Panc1 (cell line): ENCODE results near the gene KRT4. TPM values are rescaled to one million over a fixed set of nuclear protein-coding genes. Genes with fewer than 3 reads are reported as not detected.

ENCODE experiments used
- ATAC-seq: fragments of 200-7000 bp; cut with Tn5 transposase; 2 replicates; pipeline ENCODE4 v1.9.1; 2020; ENCODE audit warnings: mild to moderate bottlenecking, moderate library complexity
- BruUV-seq: library from RNA; stranded (reverse); fragments of 400-500 nt; replicated peaks from 2 replicates; lab custom pipeline; 2021; lab: Mats Ljungman, UMichigan
- CTCF ChIA-PET: fragments of 300-600 bp; sonication (Branson Sonifier 250); formaldehyde crosslinking; loops from one replicate; lab custom pipeline; 2022; ENCODE audit warnings: antibody characterized with exemption; lab: Charles Lee
- POLR2A ChIA-PET: fragments of 300-600 bp; sonication (Branson Sonifier 250); formaldehyde crosslinking; loops from one replicate; lab custom pipeline; 2022; ENCODE audit warnings: antibody characterized with exemption; lab: Charles Lee
- DNase-seq: peaks from one replicate; pipeline ENCODE4 v3.0.0-alpha.2; 2010; ENCODE audit warnings: low read depth, low spot score
- H3K27ac ChIP-seq: 2 replicates; pipeline ENCODE4 v1.5.1; 2011; ENCODE audit warnings: mild to moderate bottlenecking, low read length, inconsistent platforms
- H3K27me3 ChIP-seq: fragments of 200-500 bp; sonication (Bioruptor generic); 2 replicates; pipeline ENCODE4 v1.6.0; 2014; ENCODE audit warnings: low read length, inconsistent platforms; ENCODE audit not compliant: control insufficient read depth, insufficient read depth
- H3K36me3 ChIP-seq: fragments of 200-500 bp; sonication (Bioruptor generic); 2 replicates; pipeline ENCODE4 v1.5.1; 2014; ENCODE audit warnings: inconsistent platforms, mild to moderate bottlenecking, low read length, moderate library complexity; ENCODE audit not compliant: control insufficient read depth, insufficient read depth
- H3K4me1 ChIP-seq: 2 replicates; pipeline ENCODE4 v1.5.1; 2011; ENCODE audit warnings: inconsistent platforms, mild to moderate bottlenecking, low read length, moderate library complexity; ENCODE audit not compliant: control insufficient read depth, insufficient read depth
- H3K4me3 ChIP-seq, 2 experiments: 2 replicates each; pipeline ENCODE4 v1.5.1; 2011 to 2012; ENCODE audit warnings: low read depth in 2 of 2, low read length in 2 of 2, mild to moderate bottlenecking in 2 of 2, inconsistent platforms in 1 of 2, moderate library complexity in 1 of 2
- H3K9me3 ChIP-seq: fragments of 200-500 bp; sonication (Bioruptor generic); 2 replicates; pipeline ENCODE4 v1.5.1; 2014; ENCODE audit warnings: low read depth, mild to moderate bottlenecking, inconsistent platforms, low read length, moderate library complexity; ENCODE audit not compliant: control insufficient read depth, insufficient read depth
- POLR2AphosphoS5 ChIP-seq: IDR thresholded peaks from 2 replicates; pipeline ENCODE4 v1.6.1; 2012; ENCODE audit warnings: mild to moderate bottlenecking, low read depth, low read length, moderate library complexity
- SIN3A ChIP-seq: IDR thresholded peaks from 2 replicates; pipeline ENCODE4 v1.6.1; 2012; ENCODE audit warnings: low read depth, mild to moderate bottlenecking, low read length, moderate library complexity, borderline replicate concordance; ENCODE audit not compliant: insufficient read depth
- TCF7L2 ChIP-seq: IDR thresholded peaks from 2 replicates; pipeline ENCODE4 v1.6.1; 2011; ENCODE audit warnings: mild to moderate bottlenecking, low read depth, low read length, inconsistent platforms
- in situ Hi-C: cut with HindIII; loops from 2 replicates; pipeline ENCODE4 v1.10.0; 2016; ENCODE audit warnings: low sequenced_read_pairs, low pct_unique_long_range_greater_than_20kb
- intact Hi-C: fragments of 100-400 bp; cut with micrococcal nuclease; formaldehyde crosslinking; loops from one replicate; pipeline ENCODE4 v1.10.0; 2022; ENCODE audit not compliant: unreplicated experiment
- total RNA-seq: library from RNA; stranded (reverse); gene quantifications from one replicate; pipeline ENCODE4 v1.2.1, GENCODE V29; 2021; ENCODE audit not compliant: unreplicated experiment
- TF ChIP-seq, protein P1 (sequence below): fragments of 450-650 bp; IDR thresholded peaks from 2 replicates; pipeline ENCODE4 v1.5.1; 2017; ENCODE audit warnings: mild to moderate bottlenecking
- TF ChIP-seq, protein P2 (sequence below), 2 experiments: IDR thresholded peaks; 2 replicates each; pipeline ENCODE4 v1.6.1; 2011 to 2012; ENCODE audit warnings: low read depth in 2 of 2, control low read depth in 1 of 2, low read length in 1 of 2, mild to moderate bottlenecking in 1 of 2, moderate library complexity in 1 of 2; ENCODE audit not compliant: insufficient read depth in 1 of 2

Gene KRT4
- total RNA-seq, 1 experiment from 2014 or later = 0.15 TPM

DNA sequence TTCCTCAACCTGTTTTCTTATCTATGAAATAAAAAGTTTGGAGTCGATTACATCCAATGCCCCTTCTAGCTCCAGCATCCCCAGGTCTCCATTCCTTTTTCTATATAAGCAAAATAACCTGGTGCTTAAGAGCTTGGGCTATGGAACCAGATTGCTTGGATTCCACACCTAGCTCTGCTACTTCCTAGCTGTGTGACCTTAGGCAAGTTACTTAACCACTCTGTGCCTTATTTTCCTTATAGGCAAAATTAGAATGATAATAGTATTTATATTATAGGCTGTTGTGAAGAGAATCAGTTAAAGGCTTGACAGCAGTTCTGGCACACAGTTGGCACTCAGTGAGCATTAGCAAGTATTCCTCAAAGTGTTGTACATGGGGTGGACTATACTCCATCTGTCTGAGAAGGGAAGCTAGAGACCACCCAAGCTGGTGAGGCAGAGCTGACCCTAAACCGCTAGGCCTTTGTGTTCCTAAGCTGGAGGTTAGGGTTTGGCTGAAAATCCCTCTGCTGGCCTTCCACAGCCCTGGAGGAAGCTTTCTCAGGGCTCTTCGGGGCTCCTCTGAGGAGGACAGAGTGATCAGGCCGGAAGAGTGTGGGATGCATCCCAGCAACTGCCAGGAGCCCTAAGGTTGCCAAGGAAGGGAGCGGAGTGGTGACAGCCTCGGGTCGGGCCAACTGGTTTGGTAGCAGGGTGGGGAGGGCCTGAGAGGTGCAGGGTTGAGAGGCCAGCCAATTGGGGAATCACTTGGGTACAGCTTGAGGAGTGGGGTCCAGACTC lies 6.0 kb upstream of the KRT4 start:
- Histone ChIP-seq H3K4me3 (no peak overlapping the region), H3K9me3 (no peaks in the 10 kb centered on the region), H3K27me3 (no peaks in the 10 kb centered on the region), H3K36me3 (no peaks in the 10 kb centered on the region), H3K4me1 (peaks cover 7% of the 10 kb centered on the region), H3K27ac (no peak overlapping the region)
- intact Hi-C loops (no loop called here), in situ Hi-C loops (no loop called here)
- CTCF ChIA-PET = no interaction called here
- BruUV-seq = no TSS peak
- ATAC-seq (no peak), DNase-seq (no peak)
- TF ChIP-seq POLR2AphosphoS5 (no peak), SIN3A (no peak), TCF7L2 (no peak)
- TF ChIP-seq, protein P1, sequence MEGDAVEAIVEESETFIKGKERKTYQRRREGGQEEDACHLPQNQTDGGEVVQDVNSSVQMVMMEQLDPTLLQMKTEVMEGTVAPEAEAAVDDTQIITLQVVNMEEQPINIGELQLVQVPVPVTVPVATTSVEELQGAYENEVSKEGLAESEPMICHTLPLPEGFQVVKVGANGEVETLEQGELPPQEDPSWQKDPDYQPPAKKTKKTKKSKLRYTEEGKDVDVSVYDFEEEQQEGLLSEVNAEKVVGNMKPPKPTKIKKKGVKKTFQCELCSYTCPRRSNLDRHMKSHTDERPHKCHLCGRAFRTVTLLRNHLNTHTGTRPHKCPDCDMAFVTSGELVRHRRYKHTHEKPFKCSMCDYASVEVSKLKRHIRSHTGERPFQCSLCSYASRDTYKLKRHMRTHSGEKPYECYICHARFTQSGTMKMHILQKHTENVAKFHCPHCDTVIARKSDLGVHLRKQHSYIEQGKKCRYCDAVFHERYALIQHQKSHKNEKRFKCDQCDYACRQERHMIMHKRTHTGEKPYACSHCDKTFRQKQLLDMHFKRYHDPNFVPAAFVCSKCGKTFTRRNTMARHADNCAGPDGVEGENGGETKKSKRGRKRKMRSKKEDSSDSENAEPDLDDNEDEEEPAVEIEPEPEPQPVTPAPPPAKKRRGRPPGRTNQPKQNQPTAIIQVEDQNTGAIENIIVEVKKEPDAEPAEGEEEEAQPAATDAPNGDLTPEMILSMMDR = no peak
- TF ChIP-seq, protein P2, sequence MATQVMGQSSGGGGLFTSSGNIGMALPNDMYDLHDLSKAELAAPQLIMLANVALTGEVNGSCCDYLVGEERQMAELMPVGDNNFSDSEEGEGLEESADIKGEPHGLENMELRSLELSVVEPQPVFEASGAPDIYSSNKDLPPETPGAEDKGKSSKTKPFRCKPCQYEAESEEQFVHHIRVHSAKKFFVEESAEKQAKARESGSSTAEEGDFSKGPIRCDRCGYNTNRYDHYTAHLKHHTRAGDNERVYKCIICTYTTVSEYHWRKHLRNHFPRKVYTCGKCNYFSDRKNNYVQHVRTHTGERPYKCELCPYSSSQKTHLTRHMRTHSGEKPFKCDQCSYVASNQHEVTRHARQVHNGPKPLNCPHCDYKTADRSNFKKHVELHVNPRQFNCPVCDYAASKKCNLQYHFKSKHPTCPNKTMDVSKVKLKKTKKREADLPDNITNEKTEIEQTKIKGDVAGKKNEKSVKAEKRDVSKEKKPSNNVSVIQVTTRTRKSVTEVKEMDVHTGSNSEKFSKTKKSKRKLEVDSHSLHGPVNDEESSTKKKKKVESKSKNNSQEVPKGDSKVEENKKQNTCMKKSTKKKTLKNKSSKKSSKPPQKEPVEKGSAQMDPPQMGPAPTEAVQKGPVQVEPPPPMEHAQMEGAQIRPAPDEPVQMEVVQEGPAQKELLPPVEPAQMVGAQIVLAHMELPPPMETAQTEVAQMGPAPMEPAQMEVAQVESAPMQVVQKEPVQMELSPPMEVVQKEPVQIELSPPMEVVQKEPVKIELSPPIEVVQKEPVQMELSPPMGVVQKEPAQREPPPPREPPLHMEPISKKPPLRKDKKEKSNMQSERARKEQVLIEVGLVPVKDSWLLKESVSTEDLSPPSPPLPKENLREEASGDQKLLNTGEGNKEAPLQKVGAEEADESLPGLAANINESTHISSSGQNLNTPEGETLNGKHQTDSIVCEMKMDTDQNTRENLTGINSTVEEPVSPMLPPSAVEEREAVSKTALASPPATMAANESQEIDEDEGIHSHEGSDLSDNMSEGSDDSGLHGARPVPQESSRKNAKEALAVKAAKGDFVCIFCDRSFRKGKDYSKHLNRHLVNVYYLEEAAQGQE (IDR thresholded peaks at IDR 0.05; ENCODE audit: insufficient read depth in 1 of 2, low read depth in 2 of 2, low read length in 1 of 2) = no peak
- POLR2A ChIA-PET = no interaction called here

DNA sequence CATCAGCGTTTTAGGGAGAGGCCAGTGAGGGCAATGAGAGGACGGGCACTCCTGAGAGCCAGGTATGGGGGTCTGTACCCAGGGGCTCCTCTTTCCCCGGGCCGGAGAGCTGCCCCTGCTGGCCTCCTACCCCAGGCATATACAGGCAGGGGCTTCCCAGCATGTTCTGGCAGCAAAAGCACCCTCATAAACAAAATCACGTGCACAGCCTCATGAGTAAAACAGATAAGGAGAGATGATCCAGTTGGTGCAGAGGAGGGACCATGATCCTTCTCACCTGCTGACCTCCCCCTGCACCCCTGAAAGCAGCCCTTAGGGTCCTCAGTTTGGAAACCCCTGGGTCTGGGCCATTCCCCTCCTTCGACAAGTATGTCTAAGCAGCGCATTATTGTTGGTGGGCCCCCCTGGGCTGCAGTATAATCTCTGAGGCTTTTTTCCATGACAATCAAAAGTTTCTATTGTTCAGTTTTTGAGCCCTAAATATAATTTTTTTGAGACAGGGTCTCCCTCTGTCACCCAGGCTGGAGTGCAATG lies 5.0 kb upstream of the KRT4 start:
- no peak overlapping the region for H3K27ac ChIP-seq
- POLR2A ChIA-PET = no interaction called here
- DNase-seq (no peak), ATAC-seq (no peak)
- H3K4me1 ChIP-seq = peaks cover 12% of the 10 kb centered on the region
- in situ Hi-C loops = no loop called here
- no peak for TF ChIP-seq SIN3A
- no peak for TF ChIP-seq POLR2AphosphoS5
- TF ChIP-seq, protein P1 = no peak
- TF ChIP-seq TCF7L2 = no peak
- TF ChIP-seq, protein P2 (IDR thresholded peaks at IDR 0.05; ENCODE audit: insufficient read depth in 1 of 2, low read depth in 2 of 2, low read length in 1 of 2) = no peak
- H3K27me3 ChIP-seq = no peaks in the 10 kb centered on the region
- no peak overlapping the region for H3K4me3 ChIP-seq
- H3K9me3 ChIP-seq = no peaks in the 10 kb centered on the region
- no peaks in the 10 kb centered on the region for H3K36me3 ChIP-seq
- BruUV-seq = no TSS peak
- intact Hi-C loops = no loop called here
- CTCF ChIA-PET = no interaction called here
